Measurements from ENCODE around the gene PRKAR2A. TPM values are rescaled to one million over a fixed set of nuclear protein-coding genes. Genes with fewer than 3 reads are reported as not detected.
"Not testable (repeated sequence)": the region's sequence is repeated elsewhere in the genome, so short reads cannot be mapped to it uniquely, and the experiment has no call there.

Gene PRKAR2A
- total and polyA plus RNA-seq, 11 donors = 10.6 to 71.6 (median 42.8) TPM

GRCh38 chr3:48798998-48799397 lies 48.7 kb downstream of the PRKAR2A start:
- intact Hi-C loops (cut with DNase I) = no loop called here
- no peaks in the 10 kb centered on the region for H3K27me3 ChIP-seq
- 44 to 69% (median 52%) methylated on average over 1 of the region's 1 CpG for WGBS, 4 donors

GRCh38 chr3:48797626-48798025 lies 50.0 kb downstream of the PRKAR2A start:
- no peak overlapping the region for H3K4me3 ChIP-seq
- no peak for ATAC-seq
- intact Hi-C loops (cut with DNase I) = no loop called here
- H3K9me3 ChIP-seq = no peaks in the 10 kb centered on the region
- 94 to 100% (median 97%) methylated on average over 2 of the region's 2 CpGs for WGBS, 4 donors
- peaks cover 0 to 6% (median 0%) of the 10 kb centered on the region in 12 donors for H3K4me1 ChIP-seq
- no peak for DNase-seq
- H3K27ac ChIP-seq = no peak overlapping the region
- H3K27me3 ChIP-seq = no peaks in the 10 kb centered on the region
- peaks cover 0 to 12% (median 5%) of the 10 kb centered on the region in 9 donors for H3K36me3 ChIP-seq
- TF ChIP-seq, protein P1, sequence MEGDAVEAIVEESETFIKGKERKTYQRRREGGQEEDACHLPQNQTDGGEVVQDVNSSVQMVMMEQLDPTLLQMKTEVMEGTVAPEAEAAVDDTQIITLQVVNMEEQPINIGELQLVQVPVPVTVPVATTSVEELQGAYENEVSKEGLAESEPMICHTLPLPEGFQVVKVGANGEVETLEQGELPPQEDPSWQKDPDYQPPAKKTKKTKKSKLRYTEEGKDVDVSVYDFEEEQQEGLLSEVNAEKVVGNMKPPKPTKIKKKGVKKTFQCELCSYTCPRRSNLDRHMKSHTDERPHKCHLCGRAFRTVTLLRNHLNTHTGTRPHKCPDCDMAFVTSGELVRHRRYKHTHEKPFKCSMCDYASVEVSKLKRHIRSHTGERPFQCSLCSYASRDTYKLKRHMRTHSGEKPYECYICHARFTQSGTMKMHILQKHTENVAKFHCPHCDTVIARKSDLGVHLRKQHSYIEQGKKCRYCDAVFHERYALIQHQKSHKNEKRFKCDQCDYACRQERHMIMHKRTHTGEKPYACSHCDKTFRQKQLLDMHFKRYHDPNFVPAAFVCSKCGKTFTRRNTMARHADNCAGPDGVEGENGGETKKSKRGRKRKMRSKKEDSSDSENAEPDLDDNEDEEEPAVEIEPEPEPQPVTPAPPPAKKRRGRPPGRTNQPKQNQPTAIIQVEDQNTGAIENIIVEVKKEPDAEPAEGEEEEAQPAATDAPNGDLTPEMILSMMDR (IDR thresholded peaks at IDR 0.05) = no peak
- TF ChIP-seq POLR2A (IDR thresholded peaks at IDR 0.05) = no peak

More at GRCh38 chr3:48798998-48799397, 48.7 kb downstream of the PRKAR2A start:
- TF ChIP-seq, protein P1 (IDR thresholded peaks at IDR 0.05) = no peak
- TF ChIP-seq POLR2A (IDR thresholded peaks at IDR 0.05) = no peak
- H3K9me3 ChIP-seq = no peaks in the 10 kb centered on the region
- peaks cover 0 to 7% (median 0%) of the 10 kb centered on the region in 9 donors for H3K36me3 ChIP-seq
- ATAC-seq = no peak
- DNase-seq = no peak
- H3K4me1 ChIP-seq = peaks cover 0 to 6% (median 0%) of the 10 kb centered on the region in 12 donors
- H3K4me3 ChIP-seq = no peak overlapping the region
- H3K27ac ChIP-seq = no peak overlapping the region

DNA sequence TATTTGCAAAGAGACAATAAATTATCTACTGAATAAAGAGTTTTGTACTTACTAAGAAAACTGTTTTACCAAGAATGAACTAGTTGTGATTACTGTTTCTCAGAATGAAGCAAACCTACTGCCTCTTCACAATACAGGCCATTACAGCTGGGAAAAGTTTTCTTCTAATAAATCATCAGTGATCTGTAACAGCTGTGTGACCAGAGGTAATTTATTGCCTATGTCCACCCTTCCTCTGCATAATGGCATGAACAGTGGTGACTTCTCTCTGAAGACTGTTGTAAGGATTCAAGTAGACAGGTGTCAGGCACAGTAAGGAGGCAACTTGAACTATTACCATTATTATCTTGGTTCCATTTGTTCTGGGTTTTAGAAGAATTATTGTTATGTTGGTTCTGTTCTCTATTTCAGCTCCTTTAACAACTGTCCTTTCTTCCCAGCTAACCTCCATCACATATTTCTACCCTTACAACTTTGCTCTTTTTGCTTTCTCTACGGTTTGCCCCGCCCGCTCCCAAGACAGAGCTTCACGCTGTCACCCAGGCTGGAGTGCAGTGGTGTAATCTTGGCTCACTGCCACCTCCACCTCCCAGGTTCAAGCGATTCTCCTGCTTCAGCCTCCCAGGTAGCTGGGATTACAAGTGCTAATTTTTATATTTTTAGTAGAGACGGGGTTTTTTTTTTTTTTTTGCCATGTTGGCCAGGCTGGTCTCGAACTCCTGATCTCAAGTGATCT lies 51.5 kb downstream of the PRKAR2A start:
- intact Hi-C loops (cut with DNase I) = no loop called here
- Histone ChIP-seq H3K4me3 (no peak overlapping the region), H3K36me3 (peaks cover 0 to 17% (median 5%) of the 10 kb centered on the region in 9 donors), H3K9me3 (no peaks in the 10 kb centered on the region), H3K27me3 (no peaks in the 10 kb centered on the region), H3K4me1 (peaks cover 0 to 6% (median 0%) of the 10 kb centered on the region in 12 donors), H3K27ac (no peak overlapping the region)
- TF ChIP-seq, protein P1 (IDR thresholded peaks at IDR 0.05) = no peak
- DNase-seq (no peak), ATAC-seq (no peak)
- 84 to 88% (median 87%) methylated on average over 7 of the region's 7 CpGs for WGBS, 4 donors

GRCh38 chr3:48793484-48793883 lies 54.2 kb downstream of the PRKAR2A start:
- intact Hi-C loops (cut with DNase I); H3K27me3 ChIP-seq; H3K4me1 ChIP-seq; ATAC-seq; H3K27ac ChIP-seq; H3K4me3 ChIP-seq; H3K9me3 ChIP-seq; DNase-seq: not testable (repeated sequence)
- WGBS, 4 donors = 95 to 100% (median 97%) methylated on average over 2 of the region's 2 CpGs
- peaks cover 0 to 41% (median 22%) of the 10 kb centered on the region in 9 donors for H3K36me3 ChIP-seq
